CD4-positive, alpha-beta T cell treated with Interleukin-21 for 1 hour (primary cell): Measurements from ENCODE around the gene RNF225.
"Not testable (repeated sequence)": the region's sequence is repeated elsewhere in the genome, so short reads cannot be mapped to it uniquely, and the experiment has no call there.

ENCODE experiments used
- DNase-seq: peaks from one replicate; pipeline ENCODE4 v3.0.0-alpha.2; 2020

RNF225 gene

GRCh38 chr19:58387338-58388174 is 7.9 kb upstream of the RNF225 start:
- no peak for DNase-seq

- no peak for DNase-seq
Observed at GRCh38 chr19:58388175-58388526, 7.3 kb upstream of the RNF225 start.

GRCh38 chr19:58392945-58393724 is 2.3 kb upstream of the RNF225 start:
- no peak for DNase-seq

- no peak for DNase-seq
Observed at GRCh38 chr19:58393725-58394033, 1.8 kb upstream of the RNF225 start.

GRCh38 chr19:58394821-58395219 is 636 bp upstream of the RNF225 start:
- no peak for DNase-seq

GRCh38 chr19:58395979-58396627 is 647 bp downstream of the RNF225 start:
- no peak for DNase-seq

GRCh38 chr19:58396691-58397532 is 1.5 kb downstream of the RNF225 start:
- DNase-seq, result no peak

- DNase-seq, result no peak
Observed at GRCh38 chr19:58397533-58398037, 2.1 kb downstream of the RNF225 start.

GRCh38 chr19:58398087-58398486 is 2.6 kb downstream of the RNF225 start:
- DNase-seq, result no peak

- no peak for DNase-seq
Observed at GRCh38 chr19:58398545-58398944, 3.1 kb downstream of the RNF225 start.

- no peak for DNase-seq
Observed at GRCh38 chr19:58399903-58400302, 4.4 kb downstream of the RNF225 start.

GRCh38 chr19:58400316-58400915 is 5.0 kb downstream of the RNF225 start:
- no peak for DNase-seq

GRCh38 chr19:58400916-58401839 is 5.7 kb downstream of the RNF225 start:
- peak; percentile 100 for DNase-seq

GRCh38 chr19:58401840-58402421 is 6.5 kb downstream of the RNF225 start:
- no peak for DNase-seq

- not testable (repeated sequence) for DNase-seq
Observed at GRCh38 chr19:58403920-58404478, 8.5 kb downstream of the RNF225 start.

- no peak for DNase-seq
Observed at GRCh38 chr19:58406818-58407657, 11.6 kb downstream of the RNF225 start.

- DNase-seq, result no peak
Observed at GRCh38 chr19:58407658-58408151, 12.2 kb downstream of the RNF225 start.

- peak; percentile 95 for DNase-seq
Observed at GRCh38 chr19:58408152-58409009, 12.9 kb downstream of the RNF225 start, which contains the start of gene ZNF584. Gene ZNF584, plus strand, starts transcription at chr19:58408649. Its CDS starts 499 bp downstream, at chr19:58409148.
